ENCODE data around the gene NANOGP8. TPM values are rescaled to one million over a fixed set of nuclear protein-coding genes. Genes with fewer than 3 reads are reported as not detected.

NANOGP8 gene
- polyA plus RNA-seq, 1 donor (not counting 4 experiments of a cell fraction or from before 2014, with no cell fraction given), result not detected

GRCh38 chr15:35120173-35120572, 35.1 kb upstream of the NANOGP8 start:
- dilution Hi-C loops (cut with MboI; ENCODE audit: extremely low pct_ligation_motif_present, low sequenced_read_pairs), result no loop called here
- Histone ChIP-seq H3K4me3 (ENCODE audit: control insufficient read depth in 2 of 3, extremely low read depth in 1 of 3, insufficient read depth in 2 of 3, low read depth in 1 of 3, low read length in 3 of 3) (no peak overlapping the region), H3K27me3 (ENCODE audit: control insufficient read depth, extremely low read depth, insufficient read depth, low read length) (no peaks in the 10 kb centered on the region), H3K9me1 (ENCODE audit: control insufficient read depth, extremely low read depth, insufficient read depth, low read length) (no peaks in the 10 kb centered on the region), H3K9ac (ENCODE audit: control insufficient read depth, extremely low read depth, insufficient read depth, low read length) (no peak overlapping the region), H3K36me3 (ENCODE audit: control insufficient read depth in 2 of 2, extremely low read depth in 1 of 2, insufficient read depth in 2 of 2, low read length in 2 of 2) (no peaks in the 10 kb centered on the region), H4K20me1 (ENCODE audit: control insufficient read depth, extremely low read depth, insufficient read depth, low read length) (no peaks in the 10 kb centered on the region), H3K79me2 (ENCODE audit: control insufficient read depth, insufficient read depth, low read length) (no peaks in the 10 kb centered on the region), H3K4me1 (ENCODE audit: control insufficient read depth, extremely low read depth, insufficient read depth, low read length) (no peaks in the 10 kb centered on the region), H2AFZ (ENCODE audit: control insufficient read depth, low read length) (no peak overlapping the region), H3K9me3 (ENCODE audit: control insufficient read depth, low read depth, low read length) (no peaks in the 10 kb centered on the region), H3K27ac (ENCODE audit: control insufficient read depth, insufficient read depth, low read length) (no peak overlapping the region), H3K4me2 (ENCODE audit: control insufficient read depth, extremely low read depth, insufficient read depth, low read depth, low read length) (no peak overlapping the region)
- no peak for FAIRE-seq
- DNase-seq (ENCODE audit: low read depth, low spot score), result no peak
- TF ChIP-seq CTCF (optimal IDR thresholded peaks at IDR 0.05 in 1 of 3, IDR thresholded peaks at IDR 0.05 in 1 of 3, conservative IDR thresholded peaks at IDR 0.05 in 1 of 3; ENCODE audit: extremely low read depth in 1 of 3, insufficient read depth in 2 of 3, low read length in 3 of 3) (no peak), EZH2 (IDR thresholded peaks at IDR 0.05; ENCODE audit: low read length) (no peak)

- no peak for TF ChIP-seq EZH2 (IDR thresholded peaks at IDR 0.05; ENCODE audit: low read length)
- no peak for TF ChIP-seq CTCF (optimal IDR thresholded peaks at IDR 0.05 in 1 of 3, IDR thresholded peaks at IDR 0.05 in 1 of 3, conservative IDR thresholded peaks at IDR 0.05 in 1 of 3; ENCODE audit: extremely low read depth in 1 of 3, insufficient read depth in 2 of 3, low read length in 3 of 3)
- no peak for FAIRE-seq
- Histone ChIP-seq H3K27ac (ENCODE audit: control insufficient read depth, insufficient read depth, low read length) (no peak overlapping the region), H3K9ac (ENCODE audit: control insufficient read depth, extremely low read depth, insufficient read depth, low read length) (no peak overlapping the region), H4K20me1 (ENCODE audit: control insufficient read depth, extremely low read depth, insufficient read depth, low read length) (no peaks in the 10 kb centered on the region), H3K9me1 (ENCODE audit: control insufficient read depth, extremely low read depth, insufficient read depth, low read length) (no peaks in the 10 kb centered on the region), H3K4me2 (ENCODE audit: control insufficient read depth, extremely low read depth, insufficient read depth, low read depth, low read length) (no peak overlapping the region), H3K4me1 (ENCODE audit: control insufficient read depth, extremely low read depth, insufficient read depth, low read length) (no peaks in the 10 kb centered on the region), H3K79me2 (ENCODE audit: control insufficient read depth, insufficient read depth, low read length) (no peaks in the 10 kb centered on the region), H3K4me3 (ENCODE audit: control insufficient read depth in 2 of 3, extremely low read depth in 1 of 3, insufficient read depth in 2 of 3, low read depth in 1 of 3, low read length in 3 of 3) (no peak overlapping the region), H2AFZ (ENCODE audit: control insufficient read depth, low read length) (no peak overlapping the region), H3K9me3 (ENCODE audit: control insufficient read depth, low read depth, low read length) (no peaks in the 10 kb centered on the region), H3K27me3 (ENCODE audit: control insufficient read depth, extremely low read depth, insufficient read depth, low read length) (no peaks in the 10 kb centered on the region), H3K36me3 (ENCODE audit: control insufficient read depth in 2 of 2, extremely low read depth in 1 of 2, insufficient read depth in 2 of 2, low read length in 2 of 2) (no peaks in the 10 kb centered on the region)
- dilution Hi-C loops (cut with MboI; ENCODE audit: extremely low pct_ligation_motif_present, low sequenced_read_pairs), result no loop called here
- no peak for DNase-seq (ENCODE audit: low read depth, low spot score)
These were observed 33.9 kb upstream of the NANOGP8 start for GRCh38 chr15:35118960-35119359.

Data from keratinocyte (primary cell).